MM.1S (cell line): ENCODE data around the gene ACTR3.

Source experiments
- DNase-seq: peaks from one replicate; pipeline ENCODE4 v3.0.0-alpha.2; 2015
- H2AFZ ChIP-seq: fragments of 300-600 bp; sonication (generic); 2 replicates; pipeline ENCODE4 v1.6.0; 2016; ENCODE audit warnings: antibody characterized with exemption, low read length
- H3F3A ChIP-seq: fragments of 300-600 bp; sonication (generic); 2 replicates; pipeline ENCODE4 v1.6.1; 2016; ENCODE audit warnings: mild to moderate bottlenecking, antibody characterized with exemption, low read length, moderate library complexity, mixed read lengths; ENCODE audit not compliant: insufficient read depth
- H3K27ac ChIP-seq: fragments of 300-600 bp; sonication (generic); 2 replicates; pipeline ENCODE4 v1.5.1; 2016; ENCODE audit warnings: mild to moderate bottlenecking, low read length
- H3K27me3 ChIP-seq: fragments of 300-600 bp; sonication (generic); replicated peaks from 2 replicates; pipeline ENCODE4 v1.6.0; 2016; ENCODE audit warnings: low read length; ENCODE audit not compliant: insufficient read depth
- H3K36me3 ChIP-seq: fragments of 300-600 bp; sonication (generic); replicated peaks from 2 replicates; pipeline ENCODE4 v1.6.1; 2016; ENCODE audit warnings: mild to moderate bottlenecking, low read length, mixed read lengths; ENCODE audit not compliant: insufficient read depth
- H3K4me1 ChIP-seq: fragments of 300-600 bp; sonication (generic); 2 replicates; pipeline ENCODE4 v1.6.1; 2016; ENCODE audit warnings: low read length, mixed read lengths
- H3K4me2 ChIP-seq: fragments of 300-600 bp; sonication (generic); 2 replicates; pipeline ENCODE4 v1.6.0; 2016; ENCODE audit warnings: low read depth, low read length
- H3K4me3 ChIP-seq: fragments of 300-600 bp; sonication (generic); 2 replicates; pipeline ENCODE4 v1.5.1; 2016; ENCODE audit warnings: low read length, mixed read lengths
- H3K79me2 ChIP-seq: fragments of 300-600 bp; sonication (generic); 2 replicates; pipeline ENCODE4 v1.6.1; 2016; ENCODE audit warnings: mixed run types, low read length, mixed read lengths
- H3K9ac ChIP-seq: fragments of 300-600 bp; sonication (generic); 2 replicates; pipeline ENCODE4 v1.6.1; 2016; ENCODE audit warnings: low read length, mixed read lengths
- H3K9me2 ChIP-seq: fragments of 300-600 bp; sonication (generic); replicated peaks from 2 replicates; pipeline ENCODE4 v1.6.1; 2016; ENCODE audit warnings: mild to moderate bottlenecking, low read length, mixed read lengths; ENCODE audit not compliant: insufficient read depth
- H3K9me3 ChIP-seq: fragments of 300-600 bp; sonication (generic); replicated peaks from 2 replicates; pipeline ENCODE4 v1.6.1; 2016; ENCODE audit warnings: mild to moderate bottlenecking, low read length, mixed read lengths; ENCODE audit not compliant: insufficient read depth
- H4K20me1 ChIP-seq: fragments of 300-600 bp; sonication (generic); 2 replicates; pipeline ENCODE4 v1.6.1; 2016; ENCODE audit warnings: mild to moderate bottlenecking, low read length, moderate library complexity, mixed read lengths; ENCODE audit not compliant: insufficient read depth
- EZH2 ChIP-seq: fragments of 300-600 bp; sonication (generic); optimal IDR thresholded peaks from 2 replicates; pipeline ENCODE3; 2017; ENCODE audit warnings: low read depth, mild to moderate bottlenecking, antibody characterized with exemption, low read length, mixed read lengths
- EZH2phosphoT487 ChIP-seq: fragments of 300-600 bp; sonication (generic); IDR thresholded peaks from 2 replicates; pipeline ENCODE4 v1.6.1; 2018; ENCODE audit warnings: antibody characterized with exemption, low read length
- TF ChIP-seq, protein P1 (sequence below): fragments of 300-600 bp; sonication (generic); IDR thresholded peaks from 2 replicates; pipeline ENCODE4 v1.5.1; 2016; ENCODE audit warnings: antibody characterized with exemption, low read length, mixed read lengths

ACTR3 gene

GRCh38 chr2:114005110-114005783, 115.4 kb downstream of the ACTR3 start:
- Histone ChIP-seq H3K4me2 (no peak overlapping the region), H3K4me1 (no peaks in the 10 kb centered on the region), H3K36me3 (no peaks in the 10 kb centered on the region), H3K9me2 (no peaks in the 10 kb centered on the region), H3K27ac (no peak overlapping the region), H3K9ac (no peak overlapping the region), H3F3A (no peaks in the 10 kb centered on the region), H2AFZ (no peak overlapping the region), H3K9me3 (no peaks in the 10 kb centered on the region), H3K4me3 (no peak overlapping the region), H3K79me2 (no peaks in the 10 kb centered on the region), H4K20me1 (no peaks in the 10 kb centered on the region), H3K27me3 (no peaks in the 10 kb centered on the region)
- no peak for DNase-seq
- TF ChIP-seq EZH2phosphoT487: no peak
- TF ChIP-seq, protein P1, sequence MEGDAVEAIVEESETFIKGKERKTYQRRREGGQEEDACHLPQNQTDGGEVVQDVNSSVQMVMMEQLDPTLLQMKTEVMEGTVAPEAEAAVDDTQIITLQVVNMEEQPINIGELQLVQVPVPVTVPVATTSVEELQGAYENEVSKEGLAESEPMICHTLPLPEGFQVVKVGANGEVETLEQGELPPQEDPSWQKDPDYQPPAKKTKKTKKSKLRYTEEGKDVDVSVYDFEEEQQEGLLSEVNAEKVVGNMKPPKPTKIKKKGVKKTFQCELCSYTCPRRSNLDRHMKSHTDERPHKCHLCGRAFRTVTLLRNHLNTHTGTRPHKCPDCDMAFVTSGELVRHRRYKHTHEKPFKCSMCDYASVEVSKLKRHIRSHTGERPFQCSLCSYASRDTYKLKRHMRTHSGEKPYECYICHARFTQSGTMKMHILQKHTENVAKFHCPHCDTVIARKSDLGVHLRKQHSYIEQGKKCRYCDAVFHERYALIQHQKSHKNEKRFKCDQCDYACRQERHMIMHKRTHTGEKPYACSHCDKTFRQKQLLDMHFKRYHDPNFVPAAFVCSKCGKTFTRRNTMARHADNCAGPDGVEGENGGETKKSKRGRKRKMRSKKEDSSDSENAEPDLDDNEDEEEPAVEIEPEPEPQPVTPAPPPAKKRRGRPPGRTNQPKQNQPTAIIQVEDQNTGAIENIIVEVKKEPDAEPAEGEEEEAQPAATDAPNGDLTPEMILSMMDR: no peak
- TF ChIP-seq EZH2: no peak

GRCh38 chr2:114006460-114006859, 116.6 kb downstream of the ACTR3 start:
- H3K36me3 ChIP-seq: no peaks in the 10 kb centered on the region
- H3K79me2 ChIP-seq: no peaks in the 10 kb centered on the region
- no peak overlapping the region for H3K4me3 ChIP-seq
- H3K27ac ChIP-seq: no peak overlapping the region
- no peaks in the 10 kb centered on the region for H3K27me3 ChIP-seq
- TF ChIP-seq, protein P1: no peak
- TF ChIP-seq EZH2 (no peak), EZH2phosphoT487 (no peak)
- H4K20me1 ChIP-seq: no peaks in the 10 kb centered on the region
- H3K4me2 ChIP-seq: no peak overlapping the region
- no peaks in the 10 kb centered on the region for H3F3A ChIP-seq
- H2AFZ ChIP-seq: no peak overlapping the region
- no peak for DNase-seq
- H3K9me2 ChIP-seq: no peaks in the 10 kb centered on the region
- no peaks in the 10 kb centered on the region for H3K4me1 ChIP-seq
- H3K9me3 ChIP-seq: no peaks in the 10 kb centered on the region
- no peak overlapping the region for H3K9ac ChIP-seq

GRCh38 chr2:114007436-114007835, 117.5 kb downstream of the ACTR3 start:
- Histone ChIP-seq H2AFZ (no peak overlapping the region), H3K9me3 (no peaks in the 10 kb centered on the region), H3K9ac (no peak overlapping the region), H3K4me3 (no peak overlapping the region), H3K27me3 (no peaks in the 10 kb centered on the region), H3K79me2 (no peaks in the 10 kb centered on the region), H3K36me3 (no peaks in the 10 kb centered on the region), H3K4me2 (no peak overlapping the region), H3F3A (no peaks in the 10 kb centered on the region), H3K9me2 (no peaks in the 10 kb centered on the region), H3K27ac (no peak overlapping the region), H3K4me1 (no peaks in the 10 kb centered on the region), H4K20me1 (no peaks in the 10 kb centered on the region)
- DNase-seq: no peak
- TF ChIP-seq EZH2 (no peak), EZH2phosphoT487 (no peak)
- TF ChIP-seq, protein P1: no peak
